ENCODE measurements around the gene APOA5. TPM values are rescaled to one million over a fixed set of nuclear protein-coding genes. Genes with fewer than 3 reads are reported as not detected.

Gene APOA5
- total and polyA plus RNA-seq, 2 of the 13 experiments (the other 11 are each of a cell fraction or from before 2014, with no cell fraction given): 44.0 to 49.1 TPM

GRCh38 chr11:116791002-116791812 is 472 bp downstream of the APOA5 start (continued):
- TF ChIP-seq ZNF614 (CRISPR knock-in tag; IDR thresholded peaks at IDR 0.05; ENCODE audit: borderline replicate concordance) (no peak; the same call in 1 of the 2 replicates), XRCC5 (optimal IDR thresholded peaks at IDR 0.05; ENCODE audit: low read length) (peak; percentile 47), TEF (CRISPR knock-in tag; IDR thresholded peaks at IDR 0.05) (no peak), CBFB (CRISPR knock-in tag; IDR thresholded peaks at IDR 0.05) (no peak), ZNF44 (CRISPR knock-in tag; IDR thresholded peaks at IDR 0.05) (no peak), ZBTB20 (CRISPR knock-in tag; IDR thresholded peaks at IDR 0.05; ENCODE audit: borderline replicate concordance, low read depth) (no peak), NFIC (IDR thresholded peaks at IDR 0.05; ENCODE audit: low read length) (no peak), ZKSCAN8 (CRISPR knock-in tag; IDR thresholded peaks at IDR 0.05; ENCODE audit: borderline replicate concordance) (0 out of 2 replicates have a peak, but pooled peaks have one; percentile 46), SP1 (IDR thresholded peaks at IDR 0.05) (no peak), SP1 (CRISPR knock-in tag; IDR thresholded peaks at IDR 0.05) (no peak), ZNF350 (CRISPR knock-in tag; IDR thresholded peaks at IDR 0.05; ENCODE audit: borderline replicate concordance, low read depth) (no peak), MYNN (CRISPR knock-in tag; IDR thresholded peaks at IDR 0.05; ENCODE audit: low read depth) (no peak), TOPORS (CRISPR knock-in tag; IDR thresholded peaks at IDR 0.05) (peak; percentile 73), ZNF17 (CRISPR knock-in tag; IDR thresholded peaks at IDR 0.05) (no peak), ZNF547 (CRISPR knock-in tag; IDR thresholded peaks at IDR 0.05) (peak; percentile 56; the same call in 1 of the 2 replicates), CBX2 (IDR thresholded peaks at IDR 0.05; ENCODE audit: low read depth, low read length) (no peak), CBX2 (CRISPR knock-in tag; IDR thresholded peaks at IDR 0.05; ENCODE audit: low read depth) (no peak), ZNF639 (CRISPR knock-in tag; conservative IDR thresholded peaks at IDR 0.05) (no peak), ZNF720 (CRISPR knock-in tag; IDR thresholded peaks at IDR 0.05) (no peak), GATAD1 (CRISPR knock-in tag; IDR thresholded peaks at IDR 0.05) (peak; percentile 49; the same call in 1 of the 2 replicates), NR2C2 (CRISPR knock-in tag; IDR thresholded peaks at IDR 0.05; ENCODE audit: borderline replicate concordance) (peak; percentile 58; the same call in 1 of the 2 replicates), ZNF879 (CRISPR knock-in tag; IDR thresholded peaks at IDR 0.05) (no peak), TRIM22 (IDR thresholded peaks at IDR 0.05) (no peak), POLR2AphosphoS2 (IDR thresholded peaks at IDR 0.05; ENCODE audit: low read depth, low read length) (no peak), DNMT3B (CRISPR knock-in tag; conservative IDR thresholded peaks at IDR 0.05) (no peak)

All from HepG2 (cell line).